H9 (cell line): ENCODE data around the gene OTUB1. TPM values are rescaled to one million over a fixed set of nuclear protein-coding genes. Genes with fewer than 3 reads are reported as not detected.

Experiments used
- DNase-seq: peaks from one replicate; pipeline ENCODE4 v3.0.0-alpha.2; 2017
- H2AFZ ChIP-seq: one replicate; pipeline ENCODE4 v1.6.1; 2013; ENCODE audit warnings: mild to moderate bottlenecking, low read length, control low read depth, moderate library complexity
- H2AK5ac ChIP-seq: 2 replicates; pipeline ENCODE4 v1.6.1; 2013; ENCODE audit warnings: low read length, control low read depth, mixed read lengths; ENCODE audit not compliant: insufficient read length
- H2BK120ac ChIP-seq: one replicate; pipeline ENCODE4 v1.6.1; 2013; ENCODE audit warnings: low read depth, mild to moderate bottlenecking, low read length, control low read depth, inconsistent platforms; ENCODE audit not compliant: poor library complexity, severe bottlenecking
- H2BK12ac ChIP-seq: 2 replicates; pipeline ENCODE4 v1.6.1; 2013; ENCODE audit warnings: low read length, control low read depth, mixed read lengths, low read depth; ENCODE audit not compliant: insufficient read length
- H2BK15ac ChIP-seq: 2 replicates; pipeline ENCODE4 v1.6.1; 2013; ENCODE audit warnings: low read depth, low read length, control low read depth
- H2BK20ac ChIP-seq: one replicate; pipeline ENCODE4 v1.6.1; 2013; ENCODE audit warnings: low read depth, mild to moderate bottlenecking, low read length, control low read depth, inconsistent platforms; ENCODE audit not compliant: poor library complexity, severe bottlenecking
- H2BK5ac ChIP-seq: 2 replicates; pipeline ENCODE4 v1.6.1; 2013; ENCODE audit warnings: low read length, control low read depth, mixed read lengths; ENCODE audit not compliant: insufficient read length
- H3K14ac ChIP-seq: 2 replicates; pipeline ENCODE4 v1.6.1; 2013; ENCODE audit warnings: low read length, control low read depth; ENCODE audit not compliant: insufficient read depth
- H3K18ac ChIP-seq: 2 replicates; pipeline ENCODE4 v1.6.1; 2013; ENCODE audit warnings: low read depth, mild to moderate bottlenecking, mixed read lengths, low read length, control low read depth; ENCODE audit not compliant: insufficient read length
- H3K23ac ChIP-seq: 2 replicates; pipeline ENCODE4 v1.6.1; 2013; ENCODE audit warnings: low read length, control low read depth, mixed read lengths, low read depth; ENCODE audit not compliant: insufficient read length
- H3K23me2 ChIP-seq: 2 replicates; pipeline ENCODE4 v1.6.1; 2013; ENCODE audit warnings: low read depth, mild to moderate bottlenecking, mixed read lengths, low read length, control low read depth; ENCODE audit not compliant: insufficient read length, poor library complexity, severe bottlenecking
- H3K27ac ChIP-seq: 2 replicates; pipeline ENCODE4 v1.5.1; 2013; ENCODE audit warnings: low read length, control low read depth, mixed read lengths, low read depth; ENCODE audit not compliant: insufficient read length
- H3K27me3 ChIP-seq: 2 replicates; pipeline ENCODE4 v1.6.1; 2013; ENCODE audit warnings: low read length, control low read depth, inconsistent platforms; ENCODE audit not compliant: insufficient read depth
- H3K4ac ChIP-seq: 2 replicates; pipeline ENCODE4 v1.6.1; 2013; ENCODE audit warnings: low read depth, mild to moderate bottlenecking, control low read depth, inconsistent platforms, low read length, moderate library complexity
- H3K4me1 ChIP-seq: 2 replicates; pipeline ENCODE4 v1.6.1; 2013; ENCODE audit warnings: low read length, control low read depth, inconsistent platforms; ENCODE audit not compliant: insufficient read depth
- H3K4me2 ChIP-seq: 2 replicates; pipeline ENCODE4 v1.6.1; 2013; ENCODE audit warnings: low read length, control low read depth, mixed read lengths; ENCODE audit not compliant: insufficient read length, insufficient read depth
- H3K56ac ChIP-seq: 2 replicates; pipeline ENCODE4 v1.6.1; 2013; ENCODE audit warnings: low read depth, mild to moderate bottlenecking, mixed read lengths, low read length, control low read depth; ENCODE audit not compliant: insufficient read length
- H3K79me1 ChIP-seq: 2 replicates; pipeline ENCODE4 v1.6.1; 2013; ENCODE audit warnings: low read depth, mild to moderate bottlenecking, moderate library complexity, low read length, control low read depth, inconsistent platforms; ENCODE audit not compliant: insufficient read depth, poor library complexity, severe bottlenecking
- H3K79me2 ChIP-seq: 2 replicates; pipeline ENCODE4 v1.6.1; 2013; ENCODE audit warnings: low read length, control low read depth, inconsistent platforms; ENCODE audit not compliant: insufficient read depth
- H3K9ac ChIP-seq: 2 replicates; pipeline ENCODE4 v1.6.1; 2013; ENCODE audit warnings: low read length, control low read depth, mixed read lengths; ENCODE audit not compliant: insufficient read length; ENCODE audit errors: extremely low read depth
- H3K9me3 ChIP-seq: one replicate; pipeline ENCODE4 v1.6.1; 2013; ENCODE audit warnings: low read depth, low read length, inconsistent platforms; ENCODE audit not compliant: control insufficient read depth
- H3T11ph ChIP-seq: one replicate; pipeline ENCODE4 v1.6.1; 2013; ENCODE audit warnings: mild to moderate bottlenecking, low read length, control low read depth, inconsistent platforms
- H4K20me1 ChIP-seq: one replicate; pipeline ENCODE4 v1.6.1; 2013; ENCODE audit not compliant: control insufficient read depth, insufficient read length, insufficient read depth
- H4K5ac ChIP-seq: 2 replicates; pipeline ENCODE4 v1.6.1; 2013; ENCODE audit warnings: low read depth, mild to moderate bottlenecking, mixed read lengths, low read length, control low read depth; ENCODE audit not compliant: insufficient read length
- H4K8ac ChIP-seq: replicated peaks from 2 replicates; pipeline ENCODE4 v1.6.1; 2013; ENCODE audit warnings: low read length, control low read depth, mixed read lengths, low read depth; ENCODE audit not compliant: insufficient read length
- H4K91ac ChIP-seq: 2 replicates; pipeline ENCODE4 v1.6.1; 2013; ENCODE audit warnings: low read depth, mild to moderate bottlenecking, moderate library complexity, mixed read lengths, low read length, control low read depth; ENCODE audit not compliant: insufficient read length
- H3K27ac Mint-ChIP-seq, 3 experiments: 2 replicates in 2 of 3; 3 replicates in 1 of 3; pipeline ENCODE4 v1.8.0; 2020 to 2021; ENCODE audit warnings: mixed read lengths in 3 of 3, mild to moderate bottlenecking in 1 of 3, moderate library complexity in 1 of 3
- H3K27me3 Mint-ChIP-seq: 2 replicates; pipeline ENCODE4 v1.8.0; 2021; ENCODE audit warnings: low read depth, mild to moderate bottlenecking, moderate library complexity, mixed read lengths
- H3K36me3 Mint-ChIP-seq, 3 experiments: 2 replicates in 2 of 3; 3 replicates in 1 of 3; pipeline ENCODE4 v1.8.0; 2020 to 2021; ENCODE audit warnings: low read depth in 3 of 3, mixed read lengths in 3 of 3; ENCODE audit not compliant: insufficient read depth in 1 of 3
- H3K4me1 Mint-ChIP-seq, 2 experiments: 2 replicates each; pipeline ENCODE4 v1.8.0; 2020; ENCODE audit warnings: mixed read lengths in 2 of 2
- H3K4me3 Mint-ChIP-seq, 2 experiments: 2 replicates in 1 of 2; 3 replicates in 1 of 2; pipeline ENCODE4 v1.8.0; 2020 to 2021; ENCODE audit warnings: mild to moderate bottlenecking in 2 of 2, mixed read lengths in 2 of 2, moderate library complexity in 1 of 2
- H3K9me3 Mint-ChIP-seq, 2 experiments: 2 replicates in 1 of 2; 3 replicates in 1 of 2; pipeline ENCODE4 v1.8.0; 2020; ENCODE audit warnings: mild to moderate bottlenecking in 2 of 2, mixed read lengths in 2 of 2, moderate library complexity in 1 of 2
- CTCF ChIP-seq: fragments of 200-600 bp; sonication (generic); conservative IDR thresholded peaks from 3 replicates; pipeline ENCODE4 v1.8.0; 2021; ENCODE audit warnings: antibody characterized with exemption, mild to moderate bottlenecking
- WGBS: extraction: QIAGEN DNeasy Blood & Tissue Kit; methylation state at CpG from one replicate; pipeline ENCODE4 v1.1.7; 2013; ENCODE audit warnings: missing lambda C conversion rate, low lambda C conversion rate, mixed read lengths; ENCODE audit not compliant: insufficient read length; ENCODE audit errors: extremely low coverage; 5-methylcytosine and 5-hydroxymethylcytosine counted together
- total RNA-seq: library from RNA; stranded (reverse); gene quantifications from 2 replicates; pipeline ENCODE4 v1.2.1, GENCODE V29; 2021

OTUB1 gene
- total RNA-seq, 1 experiment from 2014 or later = 114 TPM

- Histone ChIP-seq H3K4ac (no peak overlapping the region), H3K9ac (no peak overlapping the region), H4K5ac (no peak overlapping the region), H3K4me2 (no peak overlapping the region), H2BK12ac (no peak overlapping the region), H4K91ac (no peak overlapping the region), H3K23me2 (no peaks in the 10 kb centered on the region), H2AK5ac (no peak overlapping the region), H4K20me1 (no peaks in the 10 kb centered on the region), H3K23ac (no peak overlapping the region), H3K9me3 (no peaks in the 10 kb centered on the region), H3K56ac (no peak overlapping the region), H3K79me2 (no peaks in the 10 kb centered on the region), H2BK5ac (no peak overlapping the region), H2BK120ac (no peak overlapping the region), H3K4me1 (peaks cover 2% of the 10 kb centered on the region; the same call in 1 of the 2 replicates), H2BK15ac (no peak overlapping the region), H2BK20ac (no peak overlapping the region), H4K8ac (no peak overlapping the region), H3T11ph (no peak overlapping the region), H2AFZ (no peak overlapping the region), H3K18ac (no peak overlapping the region), H3K27ac (no peak overlapping the region), H3K14ac (no peak overlapping the region; the same call in 1 of the 2 replicates), H3K79me1 (no peaks in the 10 kb centered on the region), H3K27me3 (peaks cover 2% of the 10 kb centered on the region; the same call in 1 of the 2 replicates)
- Mint-ChIP-seq H3K27me3 (peaks cover 49% of the 10 kb centered on the region), H3K27ac (no peak overlapping the region), H3K9me3 (no peaks in the 10 kb centered on the region), H3K4me3 (peak overlapping the region in 1 of 2 experiments; percentile 24; a peak in 2 of 5 replicates), H3K4me1 (peaks cover 50 to 67% of the 10 kb centered on the region in 2 experiments), H3K36me3 (no peaks in the 10 kb centered on the region; a peak in 2 of 7 replicates)
- no peak for TF ChIP-seq CTCF
- WGBS = no CpG with 5 or more reads among the region's 7 CpGs
- no peak for DNase-seq
These were observed 40.5 kb downstream of the OTUB1 start for GRCh38 chr11:64026575-64027205.
